Mesothelial cell of epicardium (in vitro differentiated cells): ENCODE results near the gene PMM2. TPM values are rescaled to one million over a fixed set of nuclear protein-coding genes. Genes with fewer than 3 reads are reported as not detected.

Source experiments
- DNase-seq, 2 experiments: peaks; one replicate each; pipeline ENCODE4 v3.0.0; 2021; ENCODE audit warnings: low spot score in 2 of 2; ENCODE audit not compliant: unreplicated experiment in 2 of 2
- H3K27ac Mint-ChIP-seq: 2 replicates; pipeline ENCODE4 v1.8.0; 2021; ENCODE audit warnings: mixed read lengths
- H3K27me3 Mint-ChIP-seq: 2 replicates; pipeline ENCODE4 v1.8.0; 2021; ENCODE audit warnings: low read depth, mixed read lengths
- H3K36me3 Mint-ChIP-seq: 2 replicates; pipeline ENCODE4 v1.8.0; 2021; ENCODE audit warnings: mixed read lengths
- H3K4me1 Mint-ChIP-seq: 2 replicates; pipeline ENCODE4 v1.8.0; 2021; ENCODE audit warnings: mixed read lengths
- H3K4me3 Mint-ChIP-seq: 2 replicates; pipeline ENCODE4 v1.8.0; 2021; ENCODE audit warnings: mild to moderate bottlenecking, moderate library complexity, mixed read lengths
- H3K9me3 Mint-ChIP-seq: 2 replicates; pipeline ENCODE4 v1.8.0; 2021; ENCODE audit warnings: mixed read lengths
- total RNA-seq: library from RNA; stranded (reverse); gene quantifications from 3 replicates; pipeline ENCODE4 v1.2.1, GENCODE V29; 2021
- TF ChIP-seq, protein P1 (sequence below): fragments of 200-600 bp; sonication (generic); IDR thresholded peaks from one replicate; pipeline ENCODE4 v1.5.0; 2021; ENCODE audit warnings: antibody characterized with exemption; ENCODE audit not compliant: unreplicated experiment

The PMM2 gene
- total RNA-seq, 1 donor from 2014 or later, result 41.7 TPM

- no peaks in the 10 kb centered on the region for H3K9me3 Mint-ChIP-seq
- no peak overlapping the region for H3K4me3 Mint-ChIP-seq
- peaks cover 43% of the 10 kb centered on the region for H3K36me3 Mint-ChIP-seq
- H3K4me1 Mint-ChIP-seq, result no peaks in the 10 kb centered on the region
- no peak overlapping the region for H3K27ac Mint-ChIP-seq
- no peaks in the 10 kb centered on the region for H3K27me3 Mint-ChIP-seq
- TF ChIP-seq, protein P1, sequence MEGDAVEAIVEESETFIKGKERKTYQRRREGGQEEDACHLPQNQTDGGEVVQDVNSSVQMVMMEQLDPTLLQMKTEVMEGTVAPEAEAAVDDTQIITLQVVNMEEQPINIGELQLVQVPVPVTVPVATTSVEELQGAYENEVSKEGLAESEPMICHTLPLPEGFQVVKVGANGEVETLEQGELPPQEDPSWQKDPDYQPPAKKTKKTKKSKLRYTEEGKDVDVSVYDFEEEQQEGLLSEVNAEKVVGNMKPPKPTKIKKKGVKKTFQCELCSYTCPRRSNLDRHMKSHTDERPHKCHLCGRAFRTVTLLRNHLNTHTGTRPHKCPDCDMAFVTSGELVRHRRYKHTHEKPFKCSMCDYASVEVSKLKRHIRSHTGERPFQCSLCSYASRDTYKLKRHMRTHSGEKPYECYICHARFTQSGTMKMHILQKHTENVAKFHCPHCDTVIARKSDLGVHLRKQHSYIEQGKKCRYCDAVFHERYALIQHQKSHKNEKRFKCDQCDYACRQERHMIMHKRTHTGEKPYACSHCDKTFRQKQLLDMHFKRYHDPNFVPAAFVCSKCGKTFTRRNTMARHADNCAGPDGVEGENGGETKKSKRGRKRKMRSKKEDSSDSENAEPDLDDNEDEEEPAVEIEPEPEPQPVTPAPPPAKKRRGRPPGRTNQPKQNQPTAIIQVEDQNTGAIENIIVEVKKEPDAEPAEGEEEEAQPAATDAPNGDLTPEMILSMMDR, result no peak
- DNase-seq, result no peak
Measured at GRCh38 chr16:8806272-8806983, 8.8 kb downstream of the PMM2 start.

DNA sequence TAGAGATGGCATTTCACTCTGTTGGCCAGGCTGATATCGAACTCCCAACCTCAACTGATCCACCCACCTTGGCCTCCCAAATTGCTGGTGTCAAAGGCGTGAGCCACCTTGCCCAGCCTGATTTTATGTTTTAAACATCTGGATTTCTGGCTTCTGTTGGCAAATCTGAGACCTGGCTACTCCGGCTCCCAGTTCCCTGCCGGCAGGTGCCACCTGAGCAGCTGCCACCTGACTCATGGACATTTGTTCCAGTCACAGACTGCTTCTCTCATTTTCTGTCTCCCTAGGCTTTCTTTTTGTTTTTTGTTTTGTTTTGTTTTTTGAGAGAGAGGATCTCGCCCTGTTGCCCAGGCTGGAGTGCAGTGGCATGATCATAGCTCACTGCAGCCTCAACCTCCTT lies 9.6 kb downstream of the PMM2 start:
- no peak for DNase-seq
- Mint-ChIP-seq H3K27me3 (no peaks in the 10 kb centered on the region), H3K4me3 (no peak overlapping the region), H3K4me1 (peaks cover 7% of the 10 kb centered on the region), H3K36me3 (peaks cover 41% of the 10 kb centered on the region), H3K9me3 (no peaks in the 10 kb centered on the region), H3K27ac (no peak overlapping the region)
- TF ChIP-seq, protein P1, result no peak

GRCh38 chr16:8808009-8808408 lies 10.4 kb downstream of the PMM2 start:
- no peak overlapping the region for H3K4me3 Mint-ChIP-seq
- no peaks in the 10 kb centered on the region for H3K9me3 Mint-ChIP-seq
- peaks cover 40% of the 10 kb centered on the region for H3K36me3 Mint-ChIP-seq
- peaks cover 16% of the 10 kb centered on the region for H3K4me1 Mint-ChIP-seq
- no peak for DNase-seq
- H3K27ac Mint-ChIP-seq, result no peak overlapping the region
- TF ChIP-seq, protein P1, result no peak
- H3K27me3 Mint-ChIP-seq, result no peaks in the 10 kb centered on the region

DNA sequence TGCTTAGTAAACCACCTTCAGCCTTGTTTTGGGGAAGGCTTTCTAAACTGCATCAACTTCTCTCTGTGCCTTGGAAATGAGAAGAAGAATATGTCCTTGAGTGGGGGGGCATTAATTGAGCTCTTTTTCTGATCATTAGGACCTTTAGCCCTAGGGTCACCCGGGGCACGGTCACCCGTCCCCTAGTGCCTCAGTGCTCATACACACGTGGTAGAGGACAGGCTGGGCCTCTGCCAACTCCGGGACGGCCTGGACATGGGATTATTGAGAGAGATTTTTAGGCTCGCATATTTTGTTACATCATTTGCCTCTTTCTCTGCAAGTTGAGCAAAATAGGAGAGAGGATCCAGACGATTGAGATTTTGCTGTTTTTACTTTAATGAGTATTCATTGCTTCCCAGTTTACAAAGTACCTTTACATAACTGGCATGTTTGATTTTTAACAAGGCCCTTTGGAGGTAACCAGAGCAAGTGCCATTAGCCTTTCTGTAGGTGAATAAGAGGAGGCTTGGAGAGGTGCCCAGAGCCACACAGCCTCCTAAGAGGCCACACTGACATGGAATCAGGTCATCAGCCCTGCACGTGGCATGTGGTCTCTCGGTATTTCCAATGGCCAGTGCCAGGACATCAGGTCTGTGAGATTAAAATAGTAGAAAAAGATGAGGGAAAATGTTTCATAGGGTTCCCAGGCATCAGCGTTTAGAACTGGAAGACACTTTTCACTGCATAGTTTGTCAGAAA lies 11.1 kb downstream of the PMM2 start:
- no peak for DNase-seq
- Mint-ChIP-seq H3K9me3 (no peaks in the 10 kb centered on the region), H3K27me3 (no peaks in the 10 kb centered on the region), H3K27ac (no peak overlapping the region), H3K4me1 (peaks cover 20% of the 10 kb centered on the region), H3K4me3 (no peak overlapping the region), H3K36me3 (peaks cover 41% of the 10 kb centered on the region)
- TF ChIP-seq, protein P1, result no peak

DNA sequence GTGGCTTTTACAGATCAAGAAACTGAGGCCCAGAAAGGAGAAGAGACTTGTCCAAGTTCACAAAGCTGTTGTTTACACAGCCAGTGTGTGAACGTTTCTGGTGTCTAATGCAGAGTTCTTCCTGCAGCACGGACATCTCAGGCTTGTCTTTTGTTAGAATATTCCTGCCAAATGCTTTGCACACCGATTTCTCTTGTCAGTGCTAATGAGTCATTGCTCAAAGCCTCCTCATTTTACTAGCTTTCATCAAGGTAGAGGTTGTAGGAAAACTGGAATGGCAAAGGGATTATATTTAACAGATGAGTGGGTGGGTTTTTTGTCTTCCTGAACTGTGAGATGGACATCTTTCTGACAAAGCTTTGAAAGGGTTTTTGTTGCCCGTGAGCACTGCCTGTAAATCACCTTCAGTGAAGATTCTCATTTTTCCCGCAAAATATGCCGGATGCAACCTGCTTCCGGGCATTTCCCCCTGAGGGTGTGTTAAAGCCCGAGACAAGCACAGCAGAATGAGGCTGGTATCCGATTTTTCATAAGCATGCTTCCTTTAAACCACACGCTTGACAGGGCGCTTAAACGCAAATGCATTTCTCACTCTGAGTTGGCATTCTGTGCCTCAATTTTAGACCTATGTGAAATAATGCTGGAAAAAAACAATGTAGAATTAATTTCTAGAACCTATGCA lies 14.7 kb downstream of the PMM2 start:
- Mint-ChIP-seq H3K36me3 (peaks cover 49% of the 10 kb centered on the region), H3K4me3 (no peak overlapping the region), H3K4me1 (peaks cover 20% of the 10 kb centered on the region), H3K27me3 (no peaks in the 10 kb centered on the region), H3K27ac (peak overlapping the region; percentile 61), H3K9me3 (no peaks in the 10 kb centered on the region)
- no peak for DNase-seq
- TF ChIP-seq, protein P1, result no peak
